GM12878 (cell line): ENCODE data around the gene STATH. TPM values are rescaled to one million over a fixed set of nuclear protein-coding genes. Genes with fewer than 3 reads are reported as not detected.
"Not testable (repeated sequence)": the region's sequence is repeated elsewhere in the genome, so short reads cannot be mapped to it uniquely, and the experiment has no call there.

Source experiments
- ATAC-seq: fragments of 200-7000 bp; cut with Tn5 transposase; 3 replicates; pipeline ENCODE4 v1.9.1; 2020; ENCODE audit warnings: mild to moderate bottlenecking, moderate library complexity
- BruUV-seq: library from RNA; stranded (reverse); fragments of 400-500 nt; replicated peaks from 2 replicates; lab custom pipeline; 2021; lab: Mats Ljungman, UMichigan
- CTCF ChIA-PET: fragments of 300-600 bp; sonication (Branson Sonifier 250); formaldehyde crosslinking; extraction: SDS; loops from one replicate; lab custom pipeline; 2021; ENCODE audit warnings: inconsistent platforms; lab: Yijun Ruan, JAX
- POLR2A ChIA-PET: fragments of 350-600 bp; formaldehyde crosslinking; extraction: SDS; loops from one replicate; lab custom pipeline; 2021; ENCODE audit warnings: inconsistent platforms; lab: Charles Lee
- RAD21 ChIA-PET: fragments of 300-600 bp; sonication (Branson Sonifier 250); formaldehyde crosslinking; loops from one replicate; lab custom pipeline; 2023; ENCODE audit warnings: antibody characterized with exemption; ENCODE audit not compliant: unreplicated experiment; lab: Charles Lee
- SMC1A ChIA-PET: fragments of 300-600 bp; sonication (Branson Sonifier 250); formaldehyde crosslinking; loops from one replicate; lab custom pipeline; 2023; ENCODE audit not compliant: unreplicated experiment, uncharacterized antibody; lab: Charles Lee
- DNase-seq: peaks from one replicate; pipeline ENCODE4 v3.0.0-alpha.2; 2011; ENCODE audit warnings: low read depth, low spot score
- FAIRE-seq: peaks from 3 replicates; lab custom pipeline; 2011; peaks lifted over from hg19 to GRCh38; lab: Jason Lieb, UNC
- H2AFZ ChIP-seq: 2 replicates; pipeline ENCODE4 v1.6.0; 2011; ENCODE audit warnings: low read depth, low read length, control low read depth; ENCODE audit not compliant: control insufficient read depth
- H3K27ac ChIP-seq: 2 replicates; pipeline ENCODE4 v1.5.1; 2011; ENCODE audit warnings: control low read depth; ENCODE audit not compliant: control insufficient read depth, insufficient read depth
- H3K27me3 ChIP-seq, 2 experiments: replicated peaks in 1 of 2; 2 replicates each; pipeline versions ENCODE4 v1.6.0 to v1.6.1; 2011; ENCODE audit warnings: low read length in 1 of 2; ENCODE audit not compliant: control insufficient read depth in 2 of 2, insufficient read depth in 2 of 2
- H3K36me3 ChIP-seq, 2 experiments: 2 replicates each; pipeline ENCODE4 v1.5.1; 2011; ENCODE audit warnings: low read length in 1 of 2; ENCODE audit not compliant: control insufficient read depth in 2 of 2, insufficient read depth in 2 of 2
- H3K4me1 ChIP-seq: 2 replicates; pipeline ENCODE4 v1.6.1; 2011; ENCODE audit warnings: mild to moderate bottlenecking, low read length, moderate library complexity, mixed read lengths; ENCODE audit not compliant: control insufficient read depth, insufficient read depth
- H3K4me2 ChIP-seq: 2 replicates; pipeline ENCODE4 v1.6.0; 2011; ENCODE audit warnings: control low read depth; ENCODE audit not compliant: control insufficient read depth, insufficient read depth
- H3K4me3 ChIP-seq: fragments of 200-600 bp; sonication (generic); 2 replicates; pipeline ENCODE4 v1.5.1; 2016
- H3K79me2 ChIP-seq: 2 replicates; pipeline ENCODE4 v1.6.0; 2011; ENCODE audit warnings: low read length; ENCODE audit not compliant: control insufficient read depth, insufficient read depth
- H3K9ac ChIP-seq: 2 replicates; pipeline ENCODE4 v1.8.0; 2011; ENCODE audit warnings: low read length, control low read depth, mixed read lengths; ENCODE audit not compliant: control insufficient read depth, insufficient read depth
- H3K9me3 ChIP-seq: replicated peaks from 3 replicates; pipeline ENCODE4 v1.5.1; 2011; ENCODE audit warnings: mild to moderate bottlenecking, low read length; ENCODE audit not compliant: control insufficient read depth, insufficient read depth
- H4K20me1 ChIP-seq: 2 replicates; pipeline ENCODE4 v1.6.0; 2011; ENCODE audit not compliant: control insufficient read depth, insufficient read depth
- CHD1 ChIP-seq: IDR thresholded peaks from 2 replicates; pipeline ENCODE4 v1.6.1; 2012; ENCODE audit warnings: low read depth, low read length, improper control_type of control experiment
- IRF5 ChIP-seq: fragments of 450-650 bp; IDR thresholded peaks from 2 replicates; pipeline ENCODE4 v1.6.1; 2017; ENCODE audit warnings: borderline replicate concordance
- NFIC ChIP-seq: IDR thresholded peaks from 2 replicates; pipeline ENCODE4 v1.6.1; 2012; ENCODE audit warnings: low read depth, mild to moderate bottlenecking, inconsistent platforms, low read length, moderate library complexity
- PAX5 ChIP-seq: IDR thresholded peaks from 2 replicates; pipeline ENCODE4 v1.6.1; 2011; ENCODE audit warnings: low read depth, low read length, borderline replicate concordance
- SIX5 ChIP-seq: IDR thresholded peaks from 2 replicates; pipeline ENCODE4 v1.6.1; 2011; ENCODE audit warnings: mild to moderate bottlenecking, low read depth, low read length, moderate library complexity; ENCODE audit not compliant: severe bottlenecking
- ZNF24 ChIP-seq: fragments of 450-650 bp; IDR thresholded peaks from 2 replicates; pipeline ENCODE4 v1.6.1; 2017; ENCODE audit warnings: antibody characterized with exemption, mild to moderate bottlenecking
- WGBS: methylation state at CpG from one replicate; pipeline ENCODE4 v1.1.6; 2016; ENCODE audit warnings: low lambda C conversion rate; ENCODE audit not compliant: insufficient replicate concordance, insufficient coverage; ENCODE audit errors: missing lambda C conversion rate; 5-methylcytosine and 5-hydroxymethylcytosine counted together
- in situ Hi-C: fragments of 300-500 bp; cut with MboI; formaldehyde crosslinking; loops from 9 replicates; pipeline ENCODE4 v1.14.3; 2018; ENCODE audit warnings: mixed read lengths
- intact Hi-C: fragments of 100-400 bp; cut with micrococcal nuclease; formaldehyde crosslinking; loops from one replicate; pipeline ENCODE4 v1.14.2; 2022; ENCODE audit not compliant: unreplicated experiment
- polyA plus RNA-seq, 11 experiments: library from polyadenylated mRNA; depleted of rRNA in 4 of 11; unstranded in 6 of 11; stranded (reverse) in 5 of 11; fragments of >200 nt; fragmentation: Nextera tagmentation in 4 of 11; fragmentation: Illumina TruSeq in 1 of 11; extraction: Ambion mirVana in 4 of 11; extraction: Trizol in 1 of 11; gene quantifications; 1 replicate in 1 of 11; 2 replicates in 10 of 11; pipeline versions ENCODE4 v1.2.1 to v1.2.3, GENCODE V29; 2011 to 2016; ENCODE audit warnings: inconsistent platforms in 2 of 11, missing spikeins in 2 of 11, low read depth in 1 of 11
- total RNA-seq, 4 experiments: library from RNA; depleted of rRNA in 3 of 4; stranded (reverse); fragments of >200 nt in 3 of 4; fragmentation: Illumina TruSeq in 1 of 4; extraction: Trizol in 1 of 4; gene quantifications; 2 replicates each; pipeline versions ENCODE4 v1.2.1 to v1.2.3, GENCODE V29; 2013 to 2021
- TF ChIP-seq, protein P1 (sequence below): fragments of 150-350 bp; IDR thresholded peaks from 2 replicates; pipeline ENCODE4 v1.6.1; 2014; ENCODE audit warnings: mild to moderate bottlenecking, low read depth, low read length

STATH gene
- total and polyA plus RNA-seq, 10 of the 15 experiments (the other 5 are each of a cell fraction or from before 2014, with no cell fraction given), result 0.21 TPM; not detected in 9

GRCh38 chr4:70027011-70027410 is 31.2 kb downstream of the STATH start:
- FAIRE-seq (no peak), DNase-seq (no peak), ATAC-seq (no peak)
- Histone ChIP-seq H3K79me2 (no peaks in the 10 kb centered on the region), H3K27me3 (no peaks in the 10 kb centered on the region), H3K9ac (no peak overlapping the region), H3K36me3 (no peaks in the 10 kb centered on the region), H3K27ac (no peak overlapping the region), H4K20me1 (no peaks in the 10 kb centered on the region), H2AFZ (no peak overlapping the region), H3K4me2 (no peak overlapping the region), H3K4me3 (no peak overlapping the region), H3K9me3 (no peaks in the 10 kb centered on the region), H3K4me1 (no peaks in the 10 kb centered on the region)
- WGBS, result 21% methylated on average over 5 of the region's 5 CpGs
- CTCF ChIA-PET, result no interaction called here
- no TSS peak for BruUV-seq
- in situ Hi-C loops, result no loop called here
- RAD21 ChIA-PET, result no interaction called here
- POLR2A ChIA-PET, result no interaction called here
- SMC1A ChIA-PET, result interaction anchor here (0.8 to 0.9 kb wide), 2 partner anchors 8 to 13 kb away, joined by 3 read pairs; no protein-coding TSS in a partner anchor
- intact Hi-C loops, result no loop called here
- TF ChIP-seq NFIC, result no peak
- TF ChIP-seq, protein P1, sequence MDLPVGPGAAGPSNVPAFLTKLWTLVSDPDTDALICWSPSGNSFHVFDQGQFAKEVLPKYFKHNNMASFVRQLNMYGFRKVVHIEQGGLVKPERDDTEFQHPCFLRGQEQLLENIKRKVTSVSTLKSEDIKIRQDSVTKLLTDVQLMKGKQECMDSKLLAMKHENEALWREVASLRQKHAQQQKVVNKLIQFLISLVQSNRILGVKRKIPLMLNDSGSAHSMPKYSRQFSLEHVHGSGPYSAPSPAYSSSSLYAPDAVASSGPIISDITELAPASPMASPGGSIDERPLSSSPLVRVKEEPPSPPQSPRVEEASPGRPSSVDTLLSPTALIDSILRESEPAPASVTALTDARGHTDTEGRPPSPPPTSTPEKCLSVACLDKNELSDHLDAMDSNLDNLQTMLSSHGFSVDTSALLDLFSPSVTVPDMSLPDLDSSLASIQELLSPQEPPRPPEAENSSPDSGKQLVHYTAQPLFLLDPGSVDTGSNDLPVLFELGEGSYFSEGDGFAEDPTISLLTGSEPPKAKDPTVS, result no peak
- TF ChIP-seq PAX5, result no peak
- TF ChIP-seq SIX5, result no peak
- no peak for TF ChIP-seq IRF5
- no peak for TF ChIP-seq CHD1
- no peak for TF ChIP-seq ZNF24

- H3K79me2 ChIP-seq, RAD21 ChIA-PET, H4K20me1 ChIP-seq, H3K36me3 ChIP-seq, H3K27ac ChIP-seq, H3K27me3 ChIP-seq, H3K4me2 ChIP-seq, CTCF ChIA-PET, BruUV-seq, ATAC-seq, SMC1A ChIA-PET, H3K4me3 ChIP-seq, DNase-seq, H3K9ac ChIP-seq, H3K4me1 ChIP-seq, H2AFZ ChIP-seq, intact Hi-C loops, H3K9me3 ChIP-seq, in situ Hi-C loops, FAIRE-seq, POLR2A ChIA-PET: not testable (repeated sequence)
- WGBS, result 15% methylated on average over 7 of the region's 7 CpGs
Measured at GRCh38 chr4:70028159-70028558, 32.4 kb downstream of the STATH start, which contains the start of gene HTN3. Gene HTN3, plus strand, starts transcription at chr4:70028459. Its CDS starts 2,282 bp downstream, at chr4:70030741.

GRCh38 chr4:70037559-70037958 is 41.8 kb downstream of the STATH start:
- H3K4me3 ChIP-seq, CTCF ChIA-PET, H3K79me2 ChIP-seq, H4K20me1 ChIP-seq, DNase-seq, BruUV-seq, H3K9ac ChIP-seq, H3K27me3 ChIP-seq, FAIRE-seq, H3K27ac ChIP-seq, H2AFZ ChIP-seq, H3K4me2 ChIP-seq, POLR2A ChIA-PET, H3K9me3 ChIP-seq, ATAC-seq, intact Hi-C loops, in situ Hi-C loops, H3K4me1 ChIP-seq, RAD21 ChIA-PET, SMC1A ChIA-PET, H3K36me3 ChIP-seq: not testable (repeated sequence)
- WGBS, result 44% methylated on average over 4 of the region's 18 CpGs
